Liver (tissue), 3 donors: ENCODE results near the gene TACC2.

Experiments
- CTCF ChIP-seq: fragments of 150-350 bp; IDR thresholded peaks from 2 replicates; pipeline ENCODE4 v1.5.1; 2017; ENCODE audit warnings: improper control_type of control experiment, low read depth, low read length; ENCODE audit not compliant: missing input control
- FOXA1 ChIP-seq: IDR thresholded peaks from 2 replicates; pipeline ENCODE4 v1.6.1; 2016; ENCODE audit warnings: antibody characterized with exemption
- MAX ChIP-seq: IDR thresholded peaks from 2 replicates; pipeline ENCODE4 v1.6.1; 2016; ENCODE audit warnings: antibody characterized with exemption
- RAD21 ChIP-seq, 2 donors: IDR thresholded peaks; 2 replicates each; pipeline ENCODE4 v1.6.1; 2016; ENCODE audit warnings: antibody characterized with exemption in 2 of 2, mild to moderate bottlenecking in 2 of 2
- TAF1 ChIP-seq: conservative IDR thresholded peaks from 2 replicates; pipeline ENCODE4 v1.6.1; 2016; ENCODE audit warnings: antibody characterized with exemption, mild to moderate bottlenecking
- ZBTB33 ChIP-seq: IDR thresholded peaks from 2 replicates; pipeline ENCODE4 v1.6.1; 2016; ENCODE audit warnings: antibody characterized with exemption
- TF ChIP-seq, protein P1 (sequence below): IDR thresholded peaks from 2 replicates; pipeline ENCODE4 v1.6.1; 2016; ENCODE audit warnings: antibody characterized with exemption
- donor health status: healthy.
- donor health status: healthy.

- no peak for TF ChIP-seq CTCF
- no peak for TF ChIP-seq MAX
- TF ChIP-seq, protein P1, sequence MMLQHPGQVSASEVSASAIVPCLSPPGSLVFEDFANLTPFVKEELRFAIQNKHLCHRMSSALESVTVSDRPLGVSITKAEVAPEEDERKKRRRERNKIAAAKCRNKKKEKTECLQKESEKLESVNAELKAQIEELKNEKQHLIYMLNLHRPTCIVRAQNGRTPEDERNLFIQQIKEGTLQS = no peak
- no peak for TF ChIP-seq FOXA1
- no peak for TF ChIP-seq TAF1
- TF ChIP-seq RAD21 (IDR thresholded peaks at IDR 0.05) = no peak
- TF ChIP-seq ZBTB33 = no peak
Measured at GRCh38 chr10:122181041-122181732, 192.2 kb downstream of the TACC2 start.
